Muscle of leg (tissue), 11 donors: ENCODE results near the gene FTCDNL1. TPM values are rescaled to one million over a fixed set of nuclear protein-coding genes. Genes with fewer than 3 reads are reported as not detected.

ENCODE experiments used
- DNase-seq: peaks from one replicate; pipeline ENCODE4 v3.0.0; 2013
- H3K27ac ChIP-seq: one replicate; pipeline ENCODE4 v1.5.1; 2013; ENCODE audit warnings: mild to moderate bottlenecking, low read length, control low read depth
- H3K27me3 ChIP-seq: one replicate; pipeline ENCODE4 v1.6.1; 2013; ENCODE audit warnings: low read length; ENCODE audit not compliant: control insufficient read depth, insufficient read depth
- H3K36me3 ChIP-seq: one replicate; pipeline ENCODE4 v1.6.1; 2013; ENCODE audit warnings: low read length; ENCODE audit not compliant: control insufficient read depth, insufficient read depth
- H3K4me1 ChIP-seq: one replicate; pipeline ENCODE4 v1.6.1; 2013; ENCODE audit warnings: low read length; ENCODE audit not compliant: control insufficient read depth, insufficient read depth
- H3K4me3 ChIP-seq: one replicate; pipeline ENCODE4 v1.5.1; 2013; ENCODE audit warnings: low read length, control low read depth
- H3K9me3 ChIP-seq: replicated peaks from 2 replicates; pipeline ENCODE4 v1.6.1; 2013; ENCODE audit warnings: low read depth, low read length; ENCODE audit not compliant: control insufficient read depth
- WGBS: methylation state at CpG from one replicate; pipeline ENCODE4 v1.1.5; 2013; ENCODE audit warnings: missing lambda C conversion rate; ENCODE audit not compliant: insufficient coverage; 5-methylcytosine and 5-hydroxymethylcytosine counted together
- polyA plus RNA-seq, 8 donors: library from polyadenylated mRNA; unstranded; fragments of 120-200 nt; gene quantifications; one replicate each; pipeline versions ENCODE4 v1.2.1 to v1.2.3, GENCODE V29; 2013; ENCODE audit warnings: inconsistent platforms in 1 of 8, low replicate concordance in 1 of 8; ENCODE audit not compliant: insufficient read length in 8 of 8, insufficient read depth in 1 of 8
- total RNA-seq: library from RNA; stranded (reverse); fragments of 120-200 nt; gene quantifications from one replicate; pipeline ENCODE4 v1.2.4, GENCODE V29; 2013

FTCDNL1 gene
- total and polyA plus RNA-seq, 9 donors, result 1.4 to 4.4 (median 1.9) TPM

GRCh38 chr2:199868431-199869226 is 17.6 kb upstream of the FTCDNL1 start:
- H3K4me3 ChIP-seq, result no peak overlapping the region
- H3K4me1 ChIP-seq, result no peaks in the 10 kb centered on the region
- DNase-seq, result no peak

DNA sequence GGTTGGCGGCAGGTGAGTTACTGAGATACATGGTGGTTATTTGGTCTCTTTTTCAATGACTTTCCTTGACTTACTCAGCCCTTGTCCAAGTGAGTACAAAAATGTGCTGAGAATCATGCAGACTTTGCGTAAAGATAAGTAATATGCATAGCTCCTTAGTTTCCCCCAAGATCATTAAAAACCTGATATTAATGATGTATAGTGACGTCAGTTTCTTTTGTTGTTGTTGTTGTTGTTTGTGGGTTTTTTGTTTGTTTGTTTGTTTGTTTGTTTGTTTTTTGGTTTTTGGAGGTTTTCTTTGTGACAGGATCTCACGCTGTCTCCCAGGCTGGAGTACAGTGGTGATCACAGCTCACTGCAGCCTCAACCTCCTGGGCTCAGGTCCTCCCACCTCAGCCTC is 14.9 kb upstream of the FTCDNL1 start:
- H3K4me1 ChIP-seq, result no peaks in the 10 kb centered on the region
- WGBS, result 100% methylated on average over 1 of the region's 4 CpGs
- H3K9me3 ChIP-seq, result no peaks in the 10 kb centered on the region
- H3K27me3 ChIP-seq, result peaks cover 2% of the 10 kb centered on the region
- no peak overlapping the region for H3K4me3 ChIP-seq
- no peak for DNase-seq
- H3K36me3 ChIP-seq, result no peaks in the 10 kb centered on the region
- no peak overlapping the region for H3K27ac ChIP-seq

More at GRCh38 chr2:199868431-199869226, 17.6 kb upstream of the FTCDNL1 start:
- WGBS, result no CpG with 5 or more reads among the region's 5 CpGs
- H3K9me3 ChIP-seq, result no peaks in the 10 kb centered on the region
- no peak overlapping the region for H3K27ac ChIP-seq
- peaks cover 2% of the 10 kb centered on the region for H3K27me3 ChIP-seq
- H3K36me3 ChIP-seq, result no peaks in the 10 kb centered on the region

GRCh38 chr2:199862788-199863187 is 11.8 kb upstream of the FTCDNL1 start:
- no CpG with 5 or more reads among the region's 3 CpGs for WGBS
- no peak for DNase-seq
- no peaks in the 10 kb centered on the region for H3K36me3 ChIP-seq
- H3K4me1 ChIP-seq, result no peaks in the 10 kb centered on the region
- H3K27ac ChIP-seq, result no peak overlapping the region
- H3K27me3 ChIP-seq, result peaks cover 2% of the 10 kb centered on the region
- no peak overlapping the region for H3K4me3 ChIP-seq
- H3K9me3 ChIP-seq, result no peaks in the 10 kb centered on the region

DNA sequence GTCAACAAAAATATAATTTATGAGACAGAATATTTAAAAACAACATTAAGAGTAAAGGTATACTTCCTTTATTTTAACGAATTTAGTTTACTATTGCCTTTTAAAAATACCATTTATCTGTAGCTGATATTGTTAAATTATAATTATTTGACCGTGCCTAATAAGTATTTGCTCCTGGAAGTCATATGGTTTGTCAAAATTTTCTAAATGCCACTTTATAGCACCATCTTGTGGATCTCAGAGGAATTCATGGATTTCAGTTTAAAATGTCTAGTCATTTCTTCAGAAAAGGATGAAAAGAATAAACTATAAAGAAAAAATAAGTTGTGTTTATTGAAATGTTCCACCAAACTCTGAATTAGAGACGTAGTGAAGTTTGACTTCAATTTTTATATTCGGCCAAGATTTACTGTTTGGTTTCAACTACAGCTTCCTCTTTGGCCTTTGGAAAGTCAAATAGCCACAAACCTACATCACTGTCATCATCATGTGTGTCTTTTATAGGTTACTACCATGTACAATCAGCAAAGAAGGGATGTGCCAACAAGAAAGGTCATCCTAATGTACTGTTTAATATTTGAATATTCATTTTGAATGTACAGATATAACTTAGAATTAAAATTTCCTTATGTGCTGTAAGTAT is 10.3 kb upstream of the FTCDNL1 start:
- no peak overlapping the region for H3K4me3 ChIP-seq
- no peaks in the 10 kb centered on the region for H3K4me1 ChIP-seq
- no peak overlapping the region for H3K27ac ChIP-seq
- WGBS, result no CpG with 5 or more reads among the region's 4 CpGs
- no peaks in the 10 kb centered on the region for H3K36me3 ChIP-seq
- peaks cover 7% of the 10 kb centered on the region for H3K27me3 ChIP-seq
- DNase-seq, result peak; percentile 31
- H3K9me3 ChIP-seq, result no peaks in the 10 kb centered on the region

DNA sequence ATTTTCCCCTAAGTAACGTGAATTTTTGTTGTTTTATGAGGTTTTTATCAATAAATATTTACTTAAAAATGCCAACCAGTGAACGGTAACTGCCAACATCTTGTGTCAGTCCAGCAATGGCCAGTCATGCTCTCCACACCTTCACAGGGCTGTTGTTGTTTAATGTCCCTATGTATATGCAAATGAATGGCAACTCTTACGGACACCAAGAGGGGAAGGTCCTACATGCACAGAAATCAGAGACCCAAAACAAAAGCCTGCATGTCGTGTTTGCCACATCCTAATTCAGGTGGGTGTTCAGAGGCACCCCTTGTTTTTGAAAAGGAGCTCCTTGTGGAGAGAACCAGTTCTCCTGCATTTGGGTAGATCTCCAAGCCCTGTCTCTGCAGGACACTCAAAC is 4.8 kb upstream of the FTCDNL1 start:
- H3K36me3 ChIP-seq, result no peaks in the 10 kb centered on the region
- H3K27me3 ChIP-seq, result peaks cover 11% of the 10 kb centered on the region
- H3K9me3 ChIP-seq, result no peaks in the 10 kb centered on the region
- peaks cover 2% of the 10 kb centered on the region for H3K4me1 ChIP-seq
- WGBS, result 60% methylated on average over 2 of the region's 4 CpGs
- DNase-seq, result no peak
- H3K27ac ChIP-seq, result no peak overlapping the region
- no peak overlapping the region for H3K4me3 ChIP-seq

DNA sequence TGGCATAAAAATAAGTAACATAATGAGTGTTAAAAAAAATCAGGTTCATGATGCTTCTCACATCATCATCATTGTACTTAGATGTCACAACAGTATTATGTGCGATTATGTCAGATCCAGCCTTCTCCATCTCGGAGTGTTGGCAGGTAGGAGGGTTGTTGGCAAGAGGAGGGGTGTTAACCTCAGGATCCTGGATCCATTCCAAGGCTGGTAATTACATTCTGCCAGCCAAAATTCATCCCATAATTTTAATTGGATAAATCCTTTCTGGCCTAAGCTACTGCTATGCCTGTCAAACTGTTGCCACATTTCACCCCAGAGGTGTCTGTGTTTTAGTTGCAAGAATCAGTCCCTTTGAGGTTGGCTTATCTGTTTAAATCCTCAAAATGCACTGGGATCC is 891 bp upstream of the FTCDNL1 start:
- no peak for DNase-seq
- Histone ChIP-seq H3K36me3 (no peaks in the 10 kb centered on the region), H3K9me3 (no peaks in the 10 kb centered on the region), H3K27me3 (peaks cover 9% of the 10 kb centered on the region), H3K4me3 (no peak overlapping the region), H3K27ac (no peak overlapping the region), H3K4me1 (peaks cover 2% of the 10 kb centered on the region)
- no CpG with 5 or more reads among the region's 2 CpGs for WGBS

- peak overlapping the region; percentile 56 for H3K27ac ChIP-seq
- 19% methylated on average over 5 of the region's 8 CpGs for WGBS
- no peak for DNase-seq
Observed at GRCh38 chr2:199851501-199851810, 464 bp upstream of the FTCDNL1 start.

GRCh38 chr2:199850218-199850717 is 724 bp downstream of the FTCDNL1 start:
- DNase-seq, result peak; percentile 15
- Histone ChIP-seq H3K9me3 (no peaks in the 10 kb centered on the region), H3K4me3 (peak overlapping the region; percentile 66), H3K27me3 (peaks cover 2% of the 10 kb centered on the region), H3K36me3 (no peaks in the 10 kb centered on the region), H3K4me1 (peaks cover 2% of the 10 kb centered on the region), H3K27ac (no peak overlapping the region)
- WGBS, result 14% methylated on average over 9 of the region's 12 CpGs

More at GRCh38 chr2:199851501-199851810, 464 bp upstream of the FTCDNL1 start:
- Histone ChIP-seq H3K36me3 (no peaks in the 10 kb centered on the region), H3K9me3 (no peaks in the 10 kb centered on the region), H3K4me1 (peaks cover 2% of the 10 kb centered on the region), H3K27me3 (peaks cover 8% of the 10 kb centered on the region), H3K4me3 (peak overlapping the region; percentile 57)

DNA sequence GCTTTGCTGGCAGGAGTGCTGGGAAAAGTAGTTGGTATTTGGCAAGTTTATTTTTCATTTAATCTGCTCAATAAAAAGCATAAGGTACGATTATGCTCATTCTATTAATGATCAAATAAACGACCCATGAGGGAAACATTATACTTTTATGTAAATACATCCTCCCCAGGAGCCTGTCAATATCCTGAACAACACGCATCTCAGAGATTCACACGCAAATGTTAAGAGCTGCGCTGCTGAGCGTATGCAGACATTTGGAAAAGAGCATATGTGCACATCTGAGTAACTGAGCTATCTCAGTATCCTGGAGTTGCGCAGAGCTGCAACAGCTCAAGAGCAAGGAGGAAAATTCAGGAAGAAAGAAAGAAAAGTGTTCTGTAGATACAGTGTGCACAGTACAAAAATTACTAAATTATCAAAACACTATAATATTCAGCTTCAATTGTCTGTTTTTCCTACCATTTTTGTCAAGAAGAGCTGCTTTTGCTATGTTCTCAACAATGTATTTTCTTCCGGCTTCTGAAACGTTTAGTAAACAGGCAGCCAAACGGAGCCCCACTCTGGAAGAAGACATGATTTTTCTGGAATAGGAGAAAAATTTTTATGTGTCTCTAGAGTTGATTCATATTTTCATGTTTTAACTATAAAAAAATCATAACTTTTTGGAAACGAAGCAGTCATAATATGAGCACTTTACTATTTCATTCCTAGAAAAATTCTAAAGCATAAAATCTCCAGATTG is 2.4 kb downstream of the FTCDNL1 start:
- Histone ChIP-seq H3K4me1 (peaks cover 2% of the 10 kb centered on the region), H3K27me3 (peaks cover 2% of the 10 kb centered on the region), H3K9me3 (no peaks in the 10 kb centered on the region), H3K36me3 (no peaks in the 10 kb centered on the region), H3K27ac (peak overlapping the region; percentile 13), H3K4me3 (no peak overlapping the region)
- no CpG with 5 or more reads among the region's 11 CpGs for WGBS
- peak; percentile 60 for DNase-seq
